Measurements from ENCODE around the gene AIFM2. TPM values are rescaled to one million over a fixed set of nuclear protein-coding genes. Genes with fewer than 3 reads are reported as not detected.
"Not testable (repeated sequence)": the region's sequence is repeated elsewhere in the genome, so short reads cannot be mapped to it uniquely, and the experiment has no call there.

Gene AIFM2
- total and polyA plus RNA-seq, 5 experiments from 2014 or later, result 0.80 to 6.2 (median 1.5) TPM

DNA sequence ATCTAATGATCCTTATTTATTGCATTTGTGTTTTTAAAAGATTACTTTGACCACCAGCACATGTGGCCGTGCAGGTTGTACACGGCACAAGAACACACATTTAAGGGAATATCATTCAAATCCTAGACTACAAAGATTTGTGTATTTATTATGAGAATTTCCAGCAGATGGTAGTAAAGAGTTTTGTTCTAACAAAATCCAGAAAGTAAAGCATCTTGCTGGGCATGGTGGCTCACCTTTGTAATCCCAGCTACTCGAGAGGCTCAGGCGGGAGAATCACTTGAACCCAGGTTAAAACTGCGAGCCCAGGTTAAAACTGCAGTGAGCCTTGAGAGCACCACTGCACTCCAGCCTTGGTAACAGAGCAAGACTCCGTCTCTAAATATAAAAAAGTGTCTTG is 48.4 kb downstream of the AIFM2 start:
- no peaks in the 10 kb centered on the region for H3K36me3 Mint-ChIP-seq
- ATAC-seq (no peak), DNase-seq (peak in 3 of 10 donors; percentile 26 to 32 (median 28))
- H3K27ac Mint-ChIP-seq, result peak overlapping the region in 2 of 10 donors; percentile 2 to 15
- H3K27me3 Mint-ChIP-seq, result no peaks in the 10 kb centered on the region
- no peaks in the 10 kb centered on the region for H3K9me3 Mint-ChIP-seq
- peaks cover 0 to 4% (median 0%) of the 10 kb centered on the region in 4 donors for H3K4me1 Mint-ChIP-seq
- POLR2A ChIA-PET, result interaction anchor here (1.0 to 1.1 kb wide), 2 partner anchors 62 to 280 kb away, joined by 3 to 4 read pairs; partner anchors contain the start of gene TYSND1
- no peak overlapping the region for H3K4me3 Mint-ChIP-seq

DNA sequence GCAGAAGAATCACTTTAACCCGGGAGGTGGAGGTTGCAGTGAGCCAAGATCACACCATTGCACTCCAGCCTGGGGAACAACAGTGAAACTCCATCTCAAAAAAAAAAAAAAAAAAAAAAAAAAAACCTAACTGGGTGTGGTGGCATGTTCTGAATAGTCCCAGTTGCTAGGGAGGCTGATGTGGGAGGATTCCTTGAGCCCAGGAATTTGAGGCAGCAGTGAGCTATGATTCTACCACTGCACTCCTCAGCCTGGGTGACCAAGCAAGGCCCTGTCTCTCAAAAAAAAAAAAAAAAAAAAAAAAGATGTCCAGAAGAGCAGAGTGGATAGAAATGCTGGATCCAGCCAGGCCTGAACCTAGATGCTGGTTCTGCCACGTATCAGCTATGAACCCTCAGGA is 51.8 kb downstream of the AIFM2 start:
- ATAC-seq, POLR2A ChIA-PET, H3K4me3 Mint-ChIP-seq, H3K36me3 Mint-ChIP-seq, H3K9me3 Mint-ChIP-seq, H3K4me1 Mint-ChIP-seq, DNase-seq, H3K27me3 Mint-ChIP-seq: not testable (repeated sequence)
- H3K27ac Mint-ChIP-seq, result peak overlapping the region in 1 of 10 donors; percentile 15

DNA sequence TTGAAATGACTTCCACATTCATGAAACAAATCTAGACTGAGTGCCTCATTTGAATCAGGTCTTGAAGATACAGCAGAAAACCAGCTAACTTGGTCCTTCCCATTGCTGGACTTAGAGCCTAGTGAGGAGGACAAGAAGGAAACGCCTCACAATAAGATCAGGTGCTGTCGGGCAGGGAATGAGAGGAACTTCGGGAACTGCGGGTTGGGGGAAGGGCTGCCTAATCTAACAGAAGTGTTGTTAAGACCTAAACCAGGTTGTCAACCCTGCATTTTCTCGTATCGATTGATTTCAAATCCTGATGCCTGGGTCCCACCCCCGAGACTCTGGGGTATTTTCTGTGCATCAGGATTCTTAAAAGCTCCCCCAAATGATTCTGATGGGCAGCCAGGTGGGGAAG is 53.7 kb downstream of the AIFM2 start:
- POLR2A ChIA-PET, result interaction anchor here (0.7 kb wide), 1 partner anchor 14 kb away, joined by 3 read pairs; no protein-coding TSS in a partner anchor
- Mint-ChIP-seq H3K27ac (peak overlapping the region in 1 of 10 donors; percentile 68), H3K4me1 (no peaks in the 10 kb centered on the region), H3K27me3 (peaks cover 0 to 5% (median 0%) of the 10 kb centered on the region in 5 donors), H3K9me3 (no peaks in the 10 kb centered on the region), H3K36me3 (no peaks in the 10 kb centered on the region), H3K4me3 (no peak overlapping the region)
- no peak for DNase-seq
- ATAC-seq, result no peak

GRCh38 chr10:70078329-70078728 is 54.3 kb downstream of the AIFM2 start:
- H3K9me3 Mint-ChIP-seq, result no peaks in the 10 kb centered on the region
- H3K4me3 Mint-ChIP-seq, result no peak overlapping the region
- H3K27ac Mint-ChIP-seq, result no peak overlapping the region
- H3K36me3 Mint-ChIP-seq, result no peaks in the 10 kb centered on the region
- POLR2A ChIA-PET, result interaction anchor here (0.7 kb wide), 1 partner anchor 14 kb away, joined by 3 read pairs; no protein-coding TSS in a partner anchor
- no peaks in the 10 kb centered on the region for H3K4me1 Mint-ChIP-seq
- no peak for DNase-seq
- H3K27me3 Mint-ChIP-seq, result peaks cover 0 to 5% (median 0%) of the 10 kb centered on the region in 5 donors
- no peak for ATAC-seq

DNA sequence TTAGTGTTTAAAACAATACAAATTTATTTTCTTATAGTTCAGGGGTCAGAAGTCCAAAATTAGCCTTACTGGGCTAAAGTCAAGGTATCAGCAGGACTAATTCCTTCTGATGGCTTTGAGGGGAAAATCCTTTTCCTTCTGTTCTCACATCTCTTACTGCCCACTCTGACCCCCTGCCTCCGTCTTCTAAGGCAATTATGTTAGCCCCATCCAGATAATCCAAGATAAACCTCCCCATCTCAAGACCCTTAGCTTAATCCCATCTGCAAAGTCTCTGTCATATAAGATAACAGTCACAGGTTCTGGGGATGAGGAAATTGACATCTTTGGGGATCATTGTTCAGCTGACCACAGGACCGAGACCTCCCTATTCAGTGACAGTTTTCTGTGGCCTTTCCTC is 57.7 kb downstream of the AIFM2 start:
- POLR2A ChIA-PET, result no interaction called here
- no peak for DNase-seq
- Mint-ChIP-seq H3K36me3 (no peaks in the 10 kb centered on the region), H3K27me3 (peaks cover 0 to 5% (median 0%) of the 10 kb centered on the region in 5 donors), H3K4me3 (no peak overlapping the region), H3K4me1 (no peaks in the 10 kb centered on the region), H3K9me3 (no peaks in the 10 kb centered on the region), H3K27ac (peak overlapping the region in 1 of 10 donors; percentile 75)
- ATAC-seq, result no peak

GRCh38 chr10:70074165-70074564 is 58.5 kb downstream of the AIFM2 start:
- POLR2A ChIA-PET, result no interaction called here
- no peak for ATAC-seq
- H3K4me3 Mint-ChIP-seq, result no peak overlapping the region
- no peak for DNase-seq
- peaks cover 0 to 5% (median 0%) of the 10 kb centered on the region in 5 donors for H3K27me3 Mint-ChIP-seq
- no peaks in the 10 kb centered on the region for H3K9me3 Mint-ChIP-seq
- no peaks in the 10 kb centered on the region for H3K36me3 Mint-ChIP-seq
- H3K27ac Mint-ChIP-seq, result no peak overlapping the region
- H3K4me1 Mint-ChIP-seq, result no peaks in the 10 kb centered on the region

DNA sequence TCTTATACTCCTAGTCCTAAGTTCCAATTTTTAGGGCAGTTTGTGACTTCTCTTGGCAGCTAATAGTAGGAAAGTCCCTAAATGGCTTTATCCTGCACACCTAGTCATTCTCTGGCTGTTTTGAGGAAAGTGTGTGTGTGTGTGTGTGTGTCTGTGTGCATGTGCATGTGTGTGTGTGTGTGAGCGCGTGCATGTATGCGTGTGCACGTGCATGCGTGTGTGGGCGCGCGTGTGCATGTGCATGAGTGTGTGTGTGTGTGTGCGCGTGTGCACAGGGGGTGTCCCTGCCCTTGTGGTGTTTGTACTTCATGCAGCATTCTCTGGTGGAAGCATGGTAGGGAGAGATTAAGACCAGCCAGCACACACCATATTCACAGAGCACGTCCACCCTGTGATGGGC is 61.8 kb downstream of the AIFM2 start:
- Mint-ChIP-seq H3K4me1 (peaks cover 0 to 2% (median 0%) of the 10 kb centered on the region in 4 donors), H3K27ac (no peak overlapping the region), H3K9me3 (no peaks in the 10 kb centered on the region), H3K4me3 (no peak overlapping the region), H3K36me3 (no peaks in the 10 kb centered on the region), H3K27me3 (no peaks in the 10 kb centered on the region)
- DNase-seq (no peak), ATAC-seq (no peak)
- POLR2A ChIA-PET, result no interaction called here

GRCh38 chr10:70069346-70069745 is 63.3 kb downstream of the AIFM2 start:
- POLR2A ChIA-PET, result no interaction called here
- Mint-ChIP-seq H3K4me3 (no peak overlapping the region), H3K9me3 (no peaks in the 10 kb centered on the region), H3K27me3 (peaks cover 0 to 2% (median 0%) of the 10 kb centered on the region in 5 donors), H3K36me3 (no peaks in the 10 kb centered on the region), H3K27ac (no peak overlapping the region), H3K4me1 (peaks cover 0 to 2% (median 0%) of the 10 kb centered on the region in 4 donors)
- ATAC-seq (no peak), DNase-seq (no peak)

DNA sequence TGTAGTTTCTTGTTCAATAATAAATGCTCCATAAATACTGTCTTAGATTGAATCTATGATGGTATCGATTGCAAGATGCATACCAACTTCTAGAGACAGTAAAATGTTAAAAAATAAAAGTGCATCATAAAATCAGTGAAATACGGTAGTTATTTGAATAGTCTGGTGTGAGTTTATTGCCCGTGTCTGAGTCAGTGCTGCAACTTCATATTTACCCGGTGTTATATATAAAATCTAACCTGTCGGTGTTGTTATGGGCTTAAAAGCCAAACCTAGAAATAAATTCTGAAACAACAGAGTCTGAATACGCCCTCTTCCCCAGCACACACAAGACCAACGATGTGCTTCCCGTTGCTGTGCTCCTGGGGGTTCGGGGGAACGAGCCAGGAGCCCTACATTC is 63.7 kb downstream of the AIFM2 start:
- Mint-ChIP-seq H3K9me3 (no peaks in the 10 kb centered on the region), H3K27me3 (peaks cover 0 to 2% (median 0%) of the 10 kb centered on the region in 5 donors)
- POLR2A ChIA-PET, result no interaction called here

DNA sequence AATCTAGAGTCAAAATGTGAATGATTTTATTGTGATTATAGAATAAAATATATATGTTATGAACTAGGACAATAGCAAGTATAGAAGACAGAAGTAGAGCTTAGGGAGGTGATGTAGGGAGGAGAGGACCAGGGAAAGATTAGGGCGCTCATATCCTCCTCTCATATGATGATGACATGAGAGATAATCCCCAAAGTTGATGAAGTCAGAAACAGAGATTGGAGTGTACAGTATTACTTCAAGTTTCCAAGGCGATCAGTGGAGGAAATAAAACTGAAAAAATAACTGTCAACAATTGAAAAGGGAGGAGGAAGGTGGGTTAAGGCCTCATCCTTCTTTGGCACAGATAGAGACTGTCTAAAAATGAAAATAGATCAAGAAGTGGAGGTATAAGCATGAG is 65.0 kb downstream of the AIFM2 start:
- ATAC-seq, result no peak
- Mint-ChIP-seq H3K4me3 (no peak overlapping the region), H3K27ac (no peak overlapping the region), H3K4me1 (peaks cover 0 to 2% (median 0%) of the 10 kb centered on the region in 4 donors), H3K27me3 (peaks cover 0 to 2% (median 0%) of the 10 kb centered on the region in 5 donors), H3K36me3 (no peaks in the 10 kb centered on the region), H3K9me3 (no peaks in the 10 kb centered on the region)
- no peak for DNase-seq
- POLR2A ChIA-PET, result no interaction called here

More for the DNA sequence above, 63.7 kb downstream of the AIFM2 start:
- no peaks in the 10 kb centered on the region for H3K36me3 Mint-ChIP-seq
- peaks cover 0 to 2% (median 0%) of the 10 kb centered on the region in 4 donors for H3K4me1 Mint-ChIP-seq
- ATAC-seq (no peak), DNase-seq (no peak)
- no peak overlapping the region for H3K27ac Mint-ChIP-seq
- no peak overlapping the region for H3K4me3 Mint-ChIP-seq

GRCh38 chr10:70066190-70066589 is 66.4 kb downstream of the AIFM2 start:
- Mint-ChIP-seq H3K27me3 (peaks cover 0 to 2% (median 0%) of the 10 kb centered on the region in 5 donors), H3K36me3 (no peaks in the 10 kb centered on the region), H3K4me1 (peaks cover 0 to 2% (median 0%) of the 10 kb centered on the region in 4 donors), H3K27ac (no peak overlapping the region), H3K9me3 (no peaks in the 10 kb centered on the region), H3K4me3 (no peak overlapping the region)
- ATAC-seq (no peak), DNase-seq (no peak)
- POLR2A ChIA-PET, result no interaction called here

- Mint-ChIP-seq H3K27ac (peak overlapping the region in 1 of 10 donors; percentile 57), H3K4me3 (no peak overlapping the region), H3K36me3 (no peaks in the 10 kb centered on the region), H3K9me3 (no peaks in the 10 kb centered on the region), H3K4me1 (peaks cover 0 to 2% (median 0%) of the 10 kb centered on the region in 4 donors), H3K27me3 (peaks cover 0 to 2% (median 0%) of the 10 kb centered on the region in 5 donors)
- POLR2A ChIA-PET, result interaction anchor here (0.6 kb wide), 1 partner anchor 37 kb away, joined by 4 read pairs; no protein-coding TSS in a partner anchor
- ATAC-seq (no peak), DNase-seq (no peak)
Measured at GRCh38 chr10:70064486-70064885, 68.1 kb downstream of the AIFM2 start.

DNA sequence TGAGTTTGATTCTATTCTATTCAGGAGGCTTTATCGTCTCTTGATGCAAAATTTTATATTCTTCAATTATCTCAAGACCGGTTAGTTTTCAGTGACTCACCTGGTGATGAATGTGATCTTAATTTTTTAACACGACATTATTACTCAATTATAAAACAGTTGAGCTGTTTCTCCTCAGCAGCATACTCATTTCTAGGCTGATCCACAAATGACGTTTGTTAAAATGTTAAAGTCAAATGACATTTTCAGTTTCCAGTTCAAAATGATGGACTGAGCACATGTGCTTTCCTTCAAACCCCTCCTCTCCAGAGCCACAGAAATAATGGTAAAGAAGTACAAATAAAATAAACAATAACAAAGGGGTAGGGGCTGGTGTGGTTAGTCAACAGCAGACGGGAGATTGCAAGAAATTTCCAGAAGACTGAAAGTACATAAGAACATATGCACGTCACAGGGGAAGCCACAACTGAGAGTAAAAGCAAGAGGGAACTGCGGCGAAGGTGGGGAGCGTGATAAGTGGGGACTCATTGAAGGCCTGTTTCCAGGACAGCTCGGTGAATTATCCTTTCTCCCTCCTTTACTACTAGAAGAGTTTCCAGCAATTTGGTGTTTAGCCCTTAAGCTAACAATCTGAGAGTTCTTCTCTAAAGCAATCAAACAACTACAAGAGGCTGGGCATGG is 69.1 kb downstream of the AIFM2 start:
- peaks cover 0 to 2% (median 0%) of the 10 kb centered on the region in 4 donors for H3K4me1 Mint-ChIP-seq
- ATAC-seq (no peak), DNase-seq (no peak)
- no peaks in the 10 kb centered on the region for H3K9me3 Mint-ChIP-seq
- no peaks in the 10 kb centered on the region for H3K36me3 Mint-ChIP-seq
- peaks cover 0 to 2% (median 0%) of the 10 kb centered on the region in 5 donors for H3K27me3 Mint-ChIP-seq
- POLR2A ChIA-PET, result no interaction called here
- no peak overlapping the region for H3K4me3 Mint-ChIP-seq
- H3K27ac Mint-ChIP-seq, result no peak overlapping the region
